ENCODE results near the gene JAML. TPM values are rescaled to one million over a fixed set of nuclear protein-coding genes. Genes with fewer than 3 reads are reported as not detected.

The JAML gene
- total and polyA plus RNA-seq, 9 of the 15 experiments (the other 6 are each of a cell fraction or from before 2014, with no cell fraction given): 0.05 to 0.32 (median 0.22) TPM; not detected in 4

DNA sequence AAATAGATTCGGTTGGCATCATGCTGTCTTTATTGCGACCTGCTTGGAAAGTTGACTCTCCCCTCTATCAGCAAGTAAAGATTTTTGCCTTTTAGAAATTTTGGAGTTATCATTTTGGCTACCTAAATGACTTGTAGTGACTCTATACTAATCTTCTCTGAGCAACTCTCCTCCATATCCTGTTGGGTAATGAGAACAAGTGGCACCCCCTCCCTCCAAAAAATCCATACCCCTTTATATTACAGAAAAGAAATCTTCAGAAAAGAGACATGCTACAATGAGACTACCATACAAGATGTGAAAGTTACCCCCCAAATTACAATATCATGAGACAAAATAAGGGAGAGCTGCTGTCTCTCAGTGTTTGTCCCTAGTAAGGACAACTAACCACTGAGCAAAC lies 1.2 kb downstream of the JAML start:
- Histone ChIP-seq H3K27ac (ENCODE audit: extremely low read depth, low read depth, low read length) (no peak overlapping the region), H3K4me3 (no peak overlapping the region), H3K9me3 (replicated peaks; ENCODE audit: control insufficient read depth, insufficient read depth, low read depth, low read length) (no peaks in the 10 kb centered on the region), H3K79me2 (ENCODE audit: control insufficient read depth, insufficient read depth, low read length) (no peaks in the 10 kb centered on the region), H3K27me3 (ENCODE audit: control insufficient read depth in 2 of 2, insufficient read depth in 2 of 2, low read length in 2 of 2) (peaks cover 4 to 26% of the 10 kb centered on the region in 2 experiments; a peak in 4 of 5 replicates), H3K9ac (ENCODE audit: insufficient read depth in 1 of 2, low read depth in 2 of 2, low read length in 2 of 2) (no peak overlapping the region), H2AFZ (ENCODE audit: low read depth, low read length) (no peak overlapping the region), H3K36me3 (ENCODE audit: control insufficient read depth, insufficient read depth, low read length) (no peaks in the 10 kb centered on the region), H3K4me2 (ENCODE audit: insufficient read depth, low read length) (no peak overlapping the region), H3K9me1 (ENCODE audit: control insufficient read depth, insufficient read depth, low read length) (no peaks in the 10 kb centered on the region), H4K20me1 (replicated peaks; ENCODE audit: control insufficient read depth, insufficient read depth, low read length) (no peaks in the 10 kb centered on the region), H3K4me1 (replicated peaks in 1 of 2; ENCODE audit: control insufficient read depth in 2 of 2, insufficient read depth in 2 of 2, low read length in 2 of 2) (no peaks in the 10 kb centered on the region)
- in situ Hi-C loops (cut with MboI): no loop called here
- BruUV-seq (replicated peaks): no TSS peak
- DNase-seq (ENCODE audit: extremely low read depth in 1 of 4, low spot score in 3 of 4): no peak
- TF ChIP-seq NR2F6 (CRISPR knock-in tag; IDR thresholded peaks at IDR 0.05) (no peak), TEAD4 (IDR thresholded peaks at IDR 0.05; ENCODE audit: low read length) (no peak), TEAD4 (CRISPR knock-in tag; IDR thresholded peaks at IDR 0.05; ENCODE audit: borderline replicate concordance) (no peak), ZNF174 (CRISPR knock-in tag; IDR thresholded peaks at IDR 0.05) (no peak), RFX5 (IDR thresholded peaks at IDR 0.05; ENCODE audit: low read depth, low read length) (no peak), ZNF561 (CRISPR knock-in tag; conservative IDR thresholded peaks at IDR 0.05) (no peak)
- TF ChIP-seq, protein P1, sequence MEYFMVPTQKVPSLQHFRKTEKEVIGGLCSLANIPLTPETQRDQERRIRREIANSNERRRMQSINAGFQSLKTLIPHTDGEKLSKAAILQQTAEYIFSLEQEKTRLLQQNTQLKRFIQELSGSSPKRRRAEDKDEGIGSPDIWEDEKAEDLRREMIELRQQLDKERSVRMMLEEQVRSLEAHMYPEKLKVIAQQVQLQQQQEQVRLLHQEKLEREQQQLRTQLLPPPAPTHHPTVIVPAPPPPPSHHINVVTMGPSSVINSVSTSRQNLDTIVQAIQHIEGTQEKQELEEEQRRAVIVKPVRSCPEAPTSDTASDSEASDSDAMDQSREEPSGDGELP (CRISPR knock-in tag; IDR thresholded peaks at IDR 0.05; ENCODE audit: borderline replicate concordance): no peak
- FAIRE-seq: no peak
- intact Hi-C loops (cut with micrococcal nuclease): no loop called here
- 6% methylated on average over 2 of the region's 2 CpGs for WGBS (ENCODE audit: insufficient coverage, low coverage, missing lambda C conversion rate)
- ATAC-seq: no peak
- ChIA-PET POLR2A (no interaction called here), CTCF (ENCODE audit: low intra/inter-chr PET ratio) (no interaction called here)
